HG03159 (cell line): ENCODE data around the gene SLC17A1.

Experiments used
- ATAC-seq: cut with Tn5 transposase; IDR thresholded peaks from one replicate; pipeline ENCODE4 v1.9.1; 2021; ENCODE audit warnings: mild to moderate bottlenecking, moderate library complexity; ENCODE audit not compliant: unreplicated experiment

The SLC17A1 gene

GRCh38 chr6:25831532-25832306 is at the start of gene SLC17A1:
Gene SLC17A1 (minus strand): TSS chr6:25832052. CDS start chr6:25830557, 1,495 bp downstream.
- ATAC-seq, result no peak

DNA sequence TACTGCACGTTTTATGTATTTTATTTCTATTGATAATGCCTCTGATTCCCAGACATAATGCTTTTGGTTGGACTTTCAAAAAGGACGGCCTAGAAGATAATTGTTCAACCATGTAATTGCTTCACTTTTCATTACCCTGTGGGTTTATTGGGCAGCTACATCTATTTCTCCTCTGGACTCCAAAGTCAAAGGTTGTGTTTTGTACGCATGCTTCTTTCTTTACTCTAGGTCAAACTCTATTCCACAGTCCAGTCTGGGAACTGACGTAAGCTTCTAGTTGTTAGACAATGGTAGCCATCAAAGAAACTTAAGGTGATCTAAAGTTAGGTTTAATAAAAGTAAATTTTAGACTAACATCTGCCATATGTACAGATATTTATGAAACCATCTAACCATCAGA is 48.7 kb upstream of the SLC17A1 start:
- ATAC-seq, result no peak

DNA sequence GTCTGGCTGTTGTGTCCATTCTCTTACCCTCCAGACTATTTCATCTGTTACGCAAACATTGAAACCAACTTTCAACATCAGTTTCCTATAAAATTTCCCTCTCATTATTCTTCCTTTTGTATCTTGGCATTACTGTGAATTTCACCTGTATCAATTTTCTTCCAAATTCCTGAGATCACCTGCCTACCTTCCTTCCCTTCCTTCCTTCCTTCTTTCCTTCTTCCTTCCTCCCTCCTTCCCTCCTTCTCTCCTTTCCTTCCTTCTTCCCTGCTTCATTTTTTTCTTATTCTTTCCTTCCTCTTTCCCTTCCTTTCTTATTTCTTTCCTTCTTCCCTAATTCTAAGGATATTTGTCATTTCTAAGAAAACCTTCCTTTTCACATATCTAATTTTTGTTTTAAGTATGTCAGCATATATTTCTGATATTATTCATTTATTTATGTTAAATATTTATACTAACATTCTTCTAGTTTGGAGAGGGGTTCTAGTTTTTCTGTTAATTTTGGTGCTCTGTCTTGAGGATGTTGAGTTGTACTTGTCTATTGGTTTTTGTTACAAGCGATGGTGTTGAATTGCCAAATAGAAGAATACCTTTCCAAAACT is 47.0 kb upstream of the SLC17A1 start:
- no peak for ATAC-seq

GRCh38 chr6:25875926-25876602 is 44.2 kb upstream of the SLC17A1 start:
- ATAC-seq, result no peak

GRCh38 chr6:25875563-25875905 is 43.7 kb upstream of the SLC17A1 start:
- no peak for ATAC-seq

DNA sequence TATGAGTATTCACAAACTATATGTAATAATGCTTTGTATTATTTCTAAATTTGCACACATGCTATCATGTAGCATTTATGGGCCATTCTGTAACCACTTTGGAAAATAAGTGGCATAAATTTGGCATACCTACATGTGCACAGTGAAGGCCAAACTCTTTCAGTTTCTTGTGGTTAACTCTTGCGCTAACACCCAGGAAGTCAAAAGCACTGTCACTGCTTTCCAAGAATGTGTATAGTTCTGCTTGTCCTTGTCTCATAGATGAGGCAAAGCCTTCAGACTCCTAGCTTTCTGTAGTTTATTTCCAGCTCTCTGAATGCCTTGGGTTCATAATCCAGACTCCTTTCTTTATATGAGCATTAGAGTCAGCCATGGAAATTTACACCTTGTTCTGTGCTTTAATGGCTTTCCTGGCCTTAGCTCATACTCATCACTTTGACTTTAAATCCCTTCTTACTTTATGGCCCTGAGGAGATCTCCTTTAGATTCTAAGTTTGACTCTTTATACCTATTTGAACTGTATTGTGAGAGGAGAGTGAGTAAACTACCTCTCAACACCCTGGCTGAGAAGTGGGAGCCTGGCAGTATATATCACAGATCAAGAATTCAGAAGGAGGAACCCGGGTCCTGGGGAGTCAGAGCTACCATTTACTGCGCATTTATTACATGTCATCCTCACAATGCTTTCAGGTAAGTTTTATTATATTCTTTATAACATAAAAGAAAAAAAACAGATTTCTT is 43.1 kb upstream of the SLC17A1 start:
- ATAC-seq, result no peak

- ATAC-seq, result no peak
These were observed 42.3 kb upstream of the SLC17A1 start, which contains the start of gene SLC17A3 for GRCh38 chr6:25874118-25874517. Gene SLC17A3 (minus strand): TSS chr6:25874243. CDS start chr6:25868387, 5,856 bp downstream.

DNA sequence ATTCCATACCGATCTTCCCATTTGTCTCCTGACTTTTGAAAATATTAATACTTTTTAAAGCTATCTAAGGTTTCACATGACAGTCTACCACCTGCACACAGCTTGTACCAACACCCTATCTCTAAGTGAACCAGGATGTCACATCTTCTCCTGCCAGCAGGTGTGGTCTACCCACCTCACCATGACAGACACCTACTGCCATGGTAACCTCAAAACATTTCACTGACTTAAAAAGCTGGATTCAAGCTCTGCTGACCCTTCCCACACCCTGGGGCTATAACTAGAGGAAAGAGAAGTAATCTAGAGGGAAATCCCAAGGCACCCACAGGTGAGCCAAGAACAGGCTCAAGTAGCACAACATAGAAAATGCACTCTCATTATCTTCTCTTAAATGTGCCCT is 41.0 kb upstream of the SLC17A1 start:
- no peak for ATAC-seq

DNA sequence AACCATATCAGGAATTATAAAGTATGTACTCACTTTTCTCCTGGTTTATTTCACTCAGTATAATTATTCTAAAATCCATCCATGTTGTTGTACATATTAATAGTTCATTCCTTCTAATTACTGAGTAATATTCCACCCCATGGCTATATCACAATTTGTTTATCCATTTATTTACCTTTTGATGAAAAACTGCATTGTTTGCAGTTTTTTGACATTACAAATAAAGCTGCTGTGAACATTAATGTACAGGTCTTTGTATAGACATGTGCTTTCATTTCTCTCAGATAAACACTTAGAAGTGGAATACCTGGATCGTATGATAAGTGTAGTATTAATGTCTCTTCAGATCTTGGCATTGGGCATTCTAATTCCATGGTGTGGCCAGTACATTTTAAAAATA is 38.0 kb upstream of the SLC17A1 start:
- ATAC-seq, result no peak

GRCh38 chr6:25868436-25869183 is 36.8 kb upstream of the SLC17A1 start:
- no peak for ATAC-seq

- ATAC-seq, result no peak
These were observed 34.2 kb upstream of the SLC17A1 start for GRCh38 chr6:25866011-25866410.

DNA sequence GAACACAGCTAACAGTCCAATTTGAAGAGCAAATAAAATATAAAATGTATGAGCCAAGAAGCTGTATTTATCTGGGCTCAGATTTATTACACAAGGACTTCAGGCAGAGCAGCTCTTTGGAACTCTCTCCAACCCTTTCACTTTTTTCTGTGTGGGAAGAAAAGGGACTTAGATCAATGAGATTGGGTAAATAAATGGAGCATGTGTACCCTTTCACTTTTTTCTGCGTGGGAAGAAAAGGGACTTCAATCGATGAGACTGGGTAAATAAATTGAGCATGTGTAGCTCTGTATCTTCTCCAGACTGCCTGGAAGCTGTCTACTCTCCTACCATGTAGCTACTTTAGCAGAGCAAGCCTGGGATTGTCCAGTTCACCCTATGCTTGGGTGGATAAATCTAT is 31.5 kb upstream of the SLC17A1 start:
- no peak for ATAC-seq

- no peak for ATAC-seq
These were observed 30.3 kb upstream of the SLC17A1 start for GRCh38 chr6:25862199-25862598.

DNA sequence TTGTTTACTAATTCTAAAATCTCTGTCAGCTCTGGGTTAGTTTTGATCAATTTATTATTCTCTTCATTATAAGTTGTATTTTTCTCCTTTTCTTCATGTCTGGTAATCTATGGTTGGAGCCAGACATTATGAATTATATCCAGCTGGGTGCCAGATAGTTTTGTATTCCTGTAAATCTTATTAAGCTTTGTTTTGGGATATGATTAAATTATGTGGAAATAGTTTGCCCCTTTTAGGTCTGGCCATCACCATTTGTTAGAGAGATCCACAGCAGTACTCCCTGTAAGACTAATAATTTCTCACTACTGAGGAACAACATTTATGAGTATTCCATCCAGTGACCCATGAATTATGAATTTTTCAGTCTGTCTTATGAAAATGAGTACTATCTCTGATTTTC is 20.9 kb upstream of the SLC17A1 start:
- ATAC-seq, result no peak

DNA sequence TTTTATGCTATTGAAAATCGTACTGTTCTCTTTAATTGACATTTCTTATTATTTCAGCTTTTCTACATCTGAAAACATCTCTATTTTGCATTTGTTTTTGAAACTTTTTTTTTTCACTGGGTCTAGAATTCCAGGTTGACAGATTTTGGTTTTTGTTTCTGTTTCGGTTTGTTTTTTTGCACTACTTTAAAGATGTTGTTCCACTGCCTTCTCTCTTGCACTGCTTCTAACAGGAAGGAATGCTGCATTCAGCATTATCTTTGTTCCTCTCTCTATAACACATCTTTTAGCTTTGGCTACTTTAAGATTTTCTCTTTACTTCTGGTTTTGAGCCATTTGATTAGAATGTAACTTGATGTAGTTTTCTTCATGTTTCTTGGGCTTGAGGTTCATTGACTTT is 20.1 kb upstream of the SLC17A1 start:
- no peak for ATAC-seq

DNA sequence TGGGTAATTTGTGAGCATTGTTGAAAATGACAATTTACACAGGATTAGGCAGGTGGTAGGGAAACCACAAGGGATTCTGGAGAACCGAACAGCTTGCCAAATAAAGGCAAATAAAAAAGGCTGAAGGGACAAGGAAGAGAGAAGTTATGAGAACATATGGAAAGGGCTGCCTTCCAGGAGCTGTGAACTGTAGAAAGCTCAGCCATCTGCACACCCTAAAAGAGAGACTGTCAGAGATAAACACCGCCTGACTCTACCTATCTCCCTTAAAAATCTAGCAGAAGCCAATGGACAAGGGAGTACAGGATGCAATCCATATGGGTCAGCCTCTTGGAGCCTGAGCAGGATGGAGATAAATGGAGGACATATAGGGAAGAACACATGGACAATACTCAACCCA is 12.7 kb upstream of the SLC17A1 start:
- ATAC-seq, result no peak

DNA sequence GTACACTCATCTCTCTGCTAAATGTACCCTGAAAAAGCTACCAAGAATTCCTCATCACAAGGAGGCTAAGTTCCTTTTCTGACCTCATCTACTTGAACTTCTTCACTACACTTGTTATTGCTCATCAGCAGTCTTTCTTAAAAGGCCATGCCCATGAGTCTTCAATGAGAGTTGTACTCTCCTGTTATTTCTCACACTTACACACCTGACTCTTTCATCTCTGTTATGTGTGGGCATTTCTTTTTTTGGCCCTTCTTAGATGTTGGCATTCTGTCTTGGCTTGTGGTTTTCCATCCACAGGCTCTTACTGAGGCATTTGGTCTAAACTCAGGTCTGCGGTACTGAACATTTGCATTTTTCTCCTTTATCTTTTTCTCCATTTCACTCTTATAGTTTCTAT is 10.7 kb upstream of the SLC17A1 start:
- ATAC-seq, result no peak

DNA sequence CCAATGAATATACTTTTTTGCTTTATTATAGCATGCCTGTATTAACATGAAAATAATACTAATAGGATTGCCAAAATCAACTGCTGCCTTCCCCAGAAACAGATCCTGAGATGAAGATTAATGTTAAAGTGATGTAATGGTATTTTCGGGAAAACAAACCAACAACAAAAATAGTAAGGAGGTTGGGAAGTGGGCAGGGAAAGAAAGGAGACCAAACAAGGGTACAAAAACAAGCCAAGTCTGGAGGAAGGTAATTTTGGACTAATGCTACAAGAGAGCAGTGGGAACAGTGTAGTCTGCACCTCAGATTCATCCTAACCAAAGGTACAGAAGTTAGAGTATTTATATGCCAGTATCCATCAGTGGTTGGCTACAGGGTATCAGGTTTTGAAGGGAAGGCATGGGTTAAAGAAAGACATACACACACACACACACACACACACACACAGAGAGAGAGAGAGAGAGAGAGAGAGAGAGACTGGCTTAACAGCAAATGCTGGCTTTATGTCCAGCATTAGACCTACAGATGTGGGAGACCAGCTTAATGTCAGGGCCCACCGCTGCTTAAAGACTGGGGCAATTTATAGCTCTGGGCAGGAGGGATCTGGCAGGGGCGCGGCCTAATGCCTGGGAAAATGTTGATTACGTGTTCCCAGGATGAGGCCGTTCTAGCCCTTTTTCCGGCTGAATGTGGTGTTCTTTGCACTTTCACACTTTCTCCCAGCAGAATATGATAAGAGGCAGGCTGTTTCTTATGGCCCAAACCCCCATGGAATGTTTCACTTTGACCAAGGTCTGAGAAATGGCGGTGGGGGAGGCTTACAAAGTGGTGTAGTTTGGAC is 3.8 kb upstream of the SLC17A1 start:
- ATAC-seq, result no peak

GRCh38 chr6:25834950-25835349 is 3.1 kb upstream of the SLC17A1 start:
- ATAC-seq, result no peak

DNA sequence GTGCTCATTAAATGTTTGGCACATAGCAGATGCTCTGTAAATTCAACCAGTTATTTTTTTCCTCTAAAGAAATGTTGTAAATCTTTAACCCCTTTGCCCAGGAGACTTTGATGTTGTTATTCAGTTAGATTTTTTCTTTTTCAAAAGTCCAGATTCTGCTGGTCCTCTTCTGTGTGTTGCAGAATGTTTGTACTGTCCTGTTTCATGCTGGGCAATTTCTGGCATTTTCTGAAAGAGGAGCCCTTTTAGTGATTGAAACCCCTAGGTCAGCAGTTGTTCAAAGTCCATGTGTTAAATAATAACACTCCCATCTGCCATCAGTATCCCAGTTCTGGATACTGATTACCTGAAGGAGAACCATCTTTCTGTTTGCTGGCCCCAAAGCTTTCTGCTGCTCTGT is 1.3 kb upstream of the SLC17A1 start:
- no peak for ATAC-seq
